ENCODE data around the gene HMGCS2.

HMGCS2 gene

GRCh38 chr1:119703666-119704450 is 64.8 kb downstream of the HMGCS2 start:
- no peaks in the 10 kb centered on the region for H3K27me3 ChIP-seq (ENCODE audit: low read length)
- no peaks in the 10 kb centered on the region for H3K36me3 ChIP-seq (ENCODE audit: low read length)
- TF ChIP-seq EZH2phosphoT487 (conservative IDR thresholded peaks at IDR 0.05; ENCODE audit: low read length) (no peak), CTCF (IDR thresholded peaks at IDR 0.05; ENCODE audit: insufficient read depth, low read length, poor library complexity, severe bottlenecking) (no peak)
- no peaks in the 10 kb centered on the region; the same call in 1 of the 2 replicates for H3K9me3 ChIP-seq (ENCODE audit: insufficient read depth, low read length)
- H3K4me2 ChIP-seq (ENCODE audit: low read depth, low read length, poor library complexity, severe bottlenecking) = no peak overlapping the region
- H3K9ac ChIP-seq (ENCODE audit: low read length) = no peak overlapping the region
- no peak overlapping the region for H2AFZ ChIP-seq (ENCODE audit: low read depth, low read length, severe bottlenecking)
- no peak overlapping the region for H3K27ac ChIP-seq (ENCODE audit: low read depth, low read length)
- no peak overlapping the region for H3K4me3 ChIP-seq (ENCODE audit: insufficient read depth, low read length, poor library complexity, severe bottlenecking)
- H4K20me1 ChIP-seq (ENCODE audit: low read depth, low read length) = no peaks in the 10 kb centered on the region
- no peaks in the 10 kb centered on the region for H3K79me2 ChIP-seq (ENCODE audit: insufficient read depth, low read length)
- H3F3A ChIP-seq (ENCODE audit: insufficient read depth) = no peaks in the 10 kb centered on the region
- H3K9me2 ChIP-seq (replicated peaks; ENCODE audit: insufficient read depth, low read length) = no peaks in the 10 kb centered on the region

- Histone ChIP-seq H3K9ac (ENCODE audit: low read length) (no peak overlapping the region), H3K4me3 (ENCODE audit: insufficient read depth, low read length, poor library complexity, severe bottlenecking) (no peak overlapping the region), H3K27me3 (ENCODE audit: low read length) (no peaks in the 10 kb centered on the region), H3F3A (ENCODE audit: insufficient read depth) (no peaks in the 10 kb centered on the region), H3K9me2 (replicated peaks; ENCODE audit: insufficient read depth, low read length) (no peaks in the 10 kb centered on the region), H3K36me3 (ENCODE audit: low read length) (no peaks in the 10 kb centered on the region), H4K20me1 (ENCODE audit: low read depth, low read length) (no peaks in the 10 kb centered on the region), H2AFZ (ENCODE audit: low read depth, low read length, severe bottlenecking) (no peak overlapping the region), H3K4me2 (ENCODE audit: low read depth, low read length, poor library complexity, severe bottlenecking) (no peak overlapping the region), H3K79me2 (ENCODE audit: insufficient read depth, low read length) (no peaks in the 10 kb centered on the region), H3K9me3 (ENCODE audit: insufficient read depth, low read length) (no peaks in the 10 kb centered on the region; the same call in 1 of the 2 replicates), H3K27ac (ENCODE audit: low read depth, low read length) (no peak overlapping the region)
- TF ChIP-seq EZH2phosphoT487 (conservative IDR thresholded peaks at IDR 0.05; ENCODE audit: low read length) (no peak), CTCF (IDR thresholded peaks at IDR 0.05; ENCODE audit: insufficient read depth, low read length, poor library complexity, severe bottlenecking) (no peak)
Measured at GRCh38 chr1:119702384-119702783, 66.3 kb downstream of the HMGCS2 start.

- Histone ChIP-seq H3F3A (ENCODE audit: insufficient read depth) (no peaks in the 10 kb centered on the region), H3K27me3 (ENCODE audit: low read length) (no peaks in the 10 kb centered on the region), H3K27ac (ENCODE audit: low read depth, low read length) (no peak overlapping the region), H3K4me2 (ENCODE audit: low read depth, low read length, poor library complexity, severe bottlenecking) (no peak overlapping the region), H3K36me3 (ENCODE audit: low read length) (no peaks in the 10 kb centered on the region), H3K9me3 (ENCODE audit: insufficient read depth, low read length) (no peaks in the 10 kb centered on the region; the same call in 1 of the 2 replicates), H3K9ac (ENCODE audit: low read length) (no peak overlapping the region), H4K20me1 (ENCODE audit: low read depth, low read length) (no peaks in the 10 kb centered on the region), H3K79me2 (ENCODE audit: insufficient read depth, low read length) (no peaks in the 10 kb centered on the region), H3K9me2 (replicated peaks; ENCODE audit: insufficient read depth, low read length) (no peaks in the 10 kb centered on the region), H2AFZ (ENCODE audit: low read depth, low read length, severe bottlenecking) (no peak overlapping the region), H3K4me3 (ENCODE audit: insufficient read depth, low read length, poor library complexity, severe bottlenecking) (no peak overlapping the region)
- no peak for TF ChIP-seq CTCF (IDR thresholded peaks at IDR 0.05; ENCODE audit: insufficient read depth, low read length, poor library complexity, severe bottlenecking)
- TF ChIP-seq EZH2phosphoT487 (conservative IDR thresholded peaks at IDR 0.05; ENCODE audit: low read length) = no peak
Measured at GRCh38 chr1:119701659-119702058, 67.0 kb downstream of the HMGCS2 start.
